ACC112 (cell line): ENCODE measurements around the gene GPR45.
A peak's percentile ranks its signal among the peaks of the same experiment; 100 is the strongest.
"Not testable (repeated sequence)": the region's sequence is repeated elsewhere in the genome, so short reads cannot be mapped to it uniquely, and the experiment has no call there.

Experiments
- H2AFZ ChIP-seq: fragments of 200-600 bp; sonication (generic); one replicate; pipeline ENCODE4 v1.6.0; 2017; ENCODE audit warnings: antibody characterized with exemption, low read length; ENCODE audit not compliant: unreplicated experiment
- H3K27ac ChIP-seq: fragments of 200-600 bp; sonication (generic); 2 replicates; pipeline ENCODE4 v1.5.1; 2014; ENCODE audit warnings: low read depth, mild to moderate bottlenecking, antibody characterized with exemption, low read length, moderate library complexity
- H3K27me3 ChIP-seq: fragments of 200-600 bp; sonication (generic); 2 replicates; pipeline ENCODE4 v1.6.1; 2014; ENCODE audit warnings: mild to moderate bottlenecking, antibody characterized with exemption, low read length, moderate library complexity, mixed read lengths; ENCODE audit not compliant: insufficient read depth
- H3K36me3 ChIP-seq: fragments of 200-600 bp; sonication (generic); 2 replicates; pipeline ENCODE4 v1.6.1; 2016; ENCODE audit warnings: mild to moderate bottlenecking, antibody characterized with exemption, low read length, moderate library complexity, mixed read lengths; ENCODE audit not compliant: insufficient read depth
- H3K4me1 ChIP-seq: fragments of 200-600 bp; sonication (generic); one replicate; pipeline ENCODE4 v1.6.1; 2016; ENCODE audit warnings: low read length, mixed read lengths; ENCODE audit not compliant: insufficient read depth, unreplicated experiment, control insufficient read depth
- H3K4me3 ChIP-seq: fragments of 200-600 bp; sonication (generic); 2 replicates; pipeline ENCODE4 v1.5.1; 2014; ENCODE audit warnings: mild to moderate bottlenecking, low read depth, low read length
- H3K79me2 ChIP-seq: fragments of 200-600 bp; sonication (generic); one replicate; pipeline ENCODE4 v1.6.0; 2016; ENCODE audit warnings: low read length; ENCODE audit not compliant: control insufficient read depth, unreplicated experiment, insufficient read depth

Gene GPR45

GRCh38 chr2:105238664-105239240 is 2.8 kb upstream of the GPR45 start:
- no peak overlapping the region for H3K27ac ChIP-seq
- H2AFZ ChIP-seq, result peak overlapping the region; percentile 31
- no peaks in the 10 kb centered on the region for H3K79me2 ChIP-seq
- peaks cover 6% of the 10 kb centered on the region for H3K27me3 ChIP-seq
- H3K36me3 ChIP-seq, result no peaks in the 10 kb centered on the region
- no peak overlapping the region for H3K4me3 ChIP-seq
- H3K4me1 ChIP-seq, result peaks cover 3% of the 10 kb centered on the region

- Histone ChIP-seq H3K27ac (no peak overlapping the region), H3K79me2 (no peaks in the 10 kb centered on the region), H3K4me1 (peaks cover 3% of the 10 kb centered on the region), H3K27me3 (peaks cover 9% of the 10 kb centered on the region), H3K4me3 (no peak overlapping the region), H2AFZ (no peak overlapping the region), H3K36me3 (no peaks in the 10 kb centered on the region)
Measured at GRCh38 chr2:105239924-105240323, 1.6 kb upstream of the GPR45 start.

GRCh38 chr2:105242286-105242993 is 897 bp downstream of the GPR45 start:
- peaks cover 14% of the 10 kb centered on the region for H3K27me3 ChIP-seq
- peaks cover 3% of the 10 kb centered on the region for H3K4me1 ChIP-seq
- H3K4me3 ChIP-seq, result no peak overlapping the region
- H3K27ac ChIP-seq, result no peak overlapping the region
- H3K36me3 ChIP-seq, result no peaks in the 10 kb centered on the region
- no peaks in the 10 kb centered on the region for H3K79me2 ChIP-seq
- H2AFZ ChIP-seq, result no peak overlapping the region

GRCh38 chr2:105243961-105244360 is 2.4 kb downstream of the GPR45 start:
- no peak overlapping the region for H2AFZ ChIP-seq
- no peak overlapping the region for H3K4me3 ChIP-seq
- H3K36me3 ChIP-seq, result no peaks in the 10 kb centered on the region
- no peaks in the 10 kb centered on the region for H3K79me2 ChIP-seq
- H3K27ac ChIP-seq, result no peak overlapping the region
- H3K27me3 ChIP-seq, result peaks cover 19% of the 10 kb centered on the region
- H3K4me1 ChIP-seq, result peaks cover 3% of the 10 kb centered on the region

GRCh38 chr2:105244451-105244850 is 2.9 kb downstream of the GPR45 start:
- H2AFZ ChIP-seq, result no peak overlapping the region

GRCh38 chr2:105248316-105249070 is 7.0 kb downstream of the GPR45 start:
- H2AFZ ChIP-seq, result no peak overlapping the region
- no peak overlapping the region for H3K4me3 ChIP-seq
- H3K4me1 ChIP-seq, result no peaks in the 10 kb centered on the region
- peaks cover 25% of the 10 kb centered on the region for H3K27me3 ChIP-seq
- H3K79me2 ChIP-seq, result no peaks in the 10 kb centered on the region
- no peaks in the 10 kb centered on the region for H3K36me3 ChIP-seq
- no peak overlapping the region for H3K27ac ChIP-seq

More at GRCh38 chr2:105244451-105244850, 2.9 kb downstream of the GPR45 start:
- no peak overlapping the region for H3K4me3 ChIP-seq
- no peaks in the 10 kb centered on the region for H3K79me2 ChIP-seq
- H3K27me3 ChIP-seq, result peaks cover 21% of the 10 kb centered on the region
- no peaks in the 10 kb centered on the region for H3K36me3 ChIP-seq
- H3K4me1 ChIP-seq, result peaks cover 3% of the 10 kb centered on the region
- H3K27ac ChIP-seq, result no peak overlapping the region

- Histone ChIP-seq H2AFZ (no peak overlapping the region), H3K4me3 (no peak overlapping the region), H3K27me3 (peaks cover 21% of the 10 kb centered on the region), H3K27ac (no peak overlapping the region), H3K79me2 (no peaks in the 10 kb centered on the region), H3K4me1 (no peaks in the 10 kb centered on the region), H3K36me3 (no peaks in the 10 kb centered on the region)
Measured at GRCh38 chr2:105249181-105249580, 7.6 kb downstream of the GPR45 start.

GRCh38 chr2:105249891-105250290 is 8.3 kb downstream of the GPR45 start:
- Histone ChIP-seq H3K4me1 (no peaks in the 10 kb centered on the region), H3K79me2 (no peaks in the 10 kb centered on the region), H3K27ac (no peak overlapping the region), H2AFZ (no peak overlapping the region), H3K36me3 (no peaks in the 10 kb centered on the region), H3K27me3 (peaks cover 21% of the 10 kb centered on the region), H3K4me3 (no peak overlapping the region)

GRCh38 chr2:105251016-105251648 is 9.6 kb downstream of the GPR45 start:
- not testable (repeated sequence) for H3K27ac ChIP-seq, H2AFZ ChIP-seq, H3K4me3 ChIP-seq, H3K79me2 ChIP-seq, H3K36me3 ChIP-seq, H3K4me1 ChIP-seq
- peaks cover 21% of the 10 kb centered on the region for H3K27me3 ChIP-seq

- no peaks in the 10 kb centered on the region for H3K79me2 ChIP-seq
- no peaks in the 10 kb centered on the region for H3K4me1 ChIP-seq
- no peaks in the 10 kb centered on the region for H3K36me3 ChIP-seq
- peaks cover 16% of the 10 kb centered on the region for H3K27me3 ChIP-seq
- H3K27ac ChIP-seq, result no peak overlapping the region
- H3K4me3 ChIP-seq, result no peak overlapping the region
- H2AFZ ChIP-seq, result no peak overlapping the region
Measured at GRCh38 chr2:105252271-105252670, 10.7 kb downstream of the GPR45 start.
